SU-DHL-6 (cell line): ENCODE data around the gene ITPR3.

Source experiments
- EZH2phosphoT487 ChIP-seq: fragments of 200-600 bp; sonication (generic), shearing (Covaris generic); conservative IDR thresholded peaks from 2 replicates; pipeline ENCODE4 v1.6.1; 2018; ENCODE audit warnings: mild to moderate bottlenecking, antibody characterized with exemption, low read length, moderate library complexity, mixed read lengths
- TF ChIP-seq, protein P1 (sequence below): fragments of 200-600 bp; sonication (generic); IDR thresholded peaks from one replicate; pipeline ENCODE4 v1.5.1; 2017; ENCODE audit warnings: antibody characterized with exemption, mild to moderate bottlenecking, low read length, moderate library complexity; ENCODE audit not compliant: insufficient read depth, poor library complexity, severe bottlenecking

- TF ChIP-seq, protein P1, sequence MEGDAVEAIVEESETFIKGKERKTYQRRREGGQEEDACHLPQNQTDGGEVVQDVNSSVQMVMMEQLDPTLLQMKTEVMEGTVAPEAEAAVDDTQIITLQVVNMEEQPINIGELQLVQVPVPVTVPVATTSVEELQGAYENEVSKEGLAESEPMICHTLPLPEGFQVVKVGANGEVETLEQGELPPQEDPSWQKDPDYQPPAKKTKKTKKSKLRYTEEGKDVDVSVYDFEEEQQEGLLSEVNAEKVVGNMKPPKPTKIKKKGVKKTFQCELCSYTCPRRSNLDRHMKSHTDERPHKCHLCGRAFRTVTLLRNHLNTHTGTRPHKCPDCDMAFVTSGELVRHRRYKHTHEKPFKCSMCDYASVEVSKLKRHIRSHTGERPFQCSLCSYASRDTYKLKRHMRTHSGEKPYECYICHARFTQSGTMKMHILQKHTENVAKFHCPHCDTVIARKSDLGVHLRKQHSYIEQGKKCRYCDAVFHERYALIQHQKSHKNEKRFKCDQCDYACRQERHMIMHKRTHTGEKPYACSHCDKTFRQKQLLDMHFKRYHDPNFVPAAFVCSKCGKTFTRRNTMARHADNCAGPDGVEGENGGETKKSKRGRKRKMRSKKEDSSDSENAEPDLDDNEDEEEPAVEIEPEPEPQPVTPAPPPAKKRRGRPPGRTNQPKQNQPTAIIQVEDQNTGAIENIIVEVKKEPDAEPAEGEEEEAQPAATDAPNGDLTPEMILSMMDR, result no peak
- no peak for TF ChIP-seq EZH2phosphoT487
Observed at GRCh38 chr6:33722103-33722623, 101.0 kb downstream of the ITPR3 start.
